SK-N-MC (cell line): ENCODE results near the gene PLXDC2.

Source experiments
- DNase-seq: peaks from one replicate; pipeline ENCODE4 v3.0.0-alpha.2; 2011; ENCODE audit warnings: low read depth, low spot score
- H3K27ac ChIP-seq: fragments of 200-600 bp; sonication (generic); 2 replicates; pipeline ENCODE4 v1.5.1; 2016; ENCODE audit warnings: mixed run types
- H3K36me3 ChIP-seq: fragments of 200-600 bp; sonication (generic); 2 replicates; pipeline ENCODE4 v1.6.1; 2017; ENCODE audit warnings: antibody characterized with exemption, low read length, mixed read lengths; ENCODE audit not compliant: insufficient read depth
- H3K4me3 ChIP-seq: fragments of 200-600 bp; sonication (generic); 2 replicates; pipeline ENCODE4 v1.5.1; 2016
- H3K9ac ChIP-seq: fragments of 200-600 bp; sonication (generic); 2 replicates; pipeline ENCODE4 v1.8.0; 2017; ENCODE audit warnings: mixed run types, mixed read lengths; ENCODE audit not compliant: insufficient read length
- H3K9me3 ChIP-seq: fragments of 200-600 bp; sonication (generic); 2 replicates; pipeline ENCODE4 v1.6.1; 2017; ENCODE audit warnings: low read depth, mild to moderate bottlenecking, antibody characterized with exemption, low read length, moderate library complexity, mixed read lengths
- EZH2 ChIP-seq: fragments of 200-600 bp; sonication (generic); IDR thresholded peaks from one replicate; pipeline ENCODE4 v1.6.1; 2017; ENCODE audit warnings: antibody characterized with exemption
- FOXP2 ChIP-seq: optimal IDR thresholded peaks from 2 replicates; pipeline ENCODE3; 2011; ENCODE audit warnings: mild to moderate bottlenecking, moderate library complexity; ENCODE audit not compliant: insufficient read depth; ENCODE audit errors: extremely low read length, control extremely low read depth
- POLR2AphosphoS5 ChIP-seq: IDR thresholded peaks from 2 replicates; pipeline ENCODE4 v1.6.1; 2012; ENCODE audit warnings: mild to moderate bottlenecking, low read depth, low read length, borderline replicate concordance

PLXDC2 gene

GRCh38 chr10:20157314-20157713 lies 341.1 kb downstream of the PLXDC2 start:
- no peak overlapping the region for H3K9ac ChIP-seq
- TF ChIP-seq EZH2 (no peak), POLR2AphosphoS5 (no peak), FOXP2 (no peak)
- no peak for DNase-seq
- no peaks in the 10 kb centered on the region for H3K36me3 ChIP-seq
- H3K9me3 ChIP-seq, result no peaks in the 10 kb centered on the region
- peak overlapping the region; percentile 82 for H3K27ac ChIP-seq
- H3K4me3 ChIP-seq, result no peak overlapping the region

- Histone ChIP-seq H3K4me3 (no peak overlapping the region), H3K36me3 (no peaks in the 10 kb centered on the region), H3K9ac (no peak overlapping the region), H3K9me3 (no peaks in the 10 kb centered on the region), H3K27ac (peak overlapping the region; percentile 82)
- no peak for DNase-seq
- TF ChIP-seq EZH2, result no peak
- no peak for TF ChIP-seq FOXP2
- no peak for TF ChIP-seq POLR2AphosphoS5
Observed at GRCh38 chr10:20158086-20158485, 341.9 kb downstream of the PLXDC2 start.

DNA sequence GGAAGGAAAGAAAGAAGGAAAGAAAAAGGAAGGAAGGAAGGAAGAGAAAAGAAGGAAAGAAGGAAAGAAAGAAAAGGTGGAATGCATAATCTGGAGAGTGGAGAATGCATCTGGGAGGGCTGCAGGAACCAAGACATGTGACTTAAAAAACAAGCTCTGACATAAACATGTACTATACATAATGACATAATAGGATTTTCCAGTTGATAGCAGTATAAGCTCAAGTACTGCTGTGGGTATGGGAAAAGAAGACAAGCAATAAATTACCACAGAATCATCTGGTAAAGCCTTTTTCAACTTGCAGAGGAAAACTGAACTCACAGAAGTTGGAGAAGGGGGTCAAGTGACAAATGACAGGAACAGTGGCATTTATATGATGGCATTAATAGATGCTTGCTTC lies 345.9 kb downstream of the PLXDC2 start:
- Histone ChIP-seq H3K9ac (no peak overlapping the region), H3K9me3 (no peaks in the 10 kb centered on the region), H3K27ac (peak overlapping the region; percentile 77; the same call in 1 of the 2 replicates), H3K4me3 (no peak overlapping the region), H3K36me3 (peaks cover 6% of the 10 kb centered on the region; the same call in 1 of the 2 replicates)
- TF ChIP-seq EZH2, result no peak
- no peak for TF ChIP-seq POLR2AphosphoS5
- no peak for TF ChIP-seq FOXP2
- no peak for DNase-seq

GRCh38 chr10:20166096-20166675 lies 350.0 kb downstream of the PLXDC2 start:
- Histone ChIP-seq H3K36me3 (peaks cover 6% of the 10 kb centered on the region; the same call in 1 of the 2 replicates), H3K4me3 (no peak overlapping the region), H3K27ac (peak overlapping the region; percentile 42; the same call in 1 of the 2 replicates), H3K9me3 (no peaks in the 10 kb centered on the region), H3K9ac (no peak overlapping the region)
- no peak for TF ChIP-seq EZH2
- TF ChIP-seq FOXP2, result no peak
- TF ChIP-seq POLR2AphosphoS5, result no peak
- DNase-seq, result no peak

GRCh38 chr10:20170661-20171060 lies 354.4 kb downstream of the PLXDC2 start:
- no peak for TF ChIP-seq EZH2
- Histone ChIP-seq H3K36me3 (no peaks in the 10 kb centered on the region), H3K9me3 (no peaks in the 10 kb centered on the region), H3K4me3 (no peak overlapping the region), H3K27ac (no peak overlapping the region; the same call in 1 of the 2 replicates), H3K9ac (no peak overlapping the region)
- no peak for DNase-seq

DNA sequence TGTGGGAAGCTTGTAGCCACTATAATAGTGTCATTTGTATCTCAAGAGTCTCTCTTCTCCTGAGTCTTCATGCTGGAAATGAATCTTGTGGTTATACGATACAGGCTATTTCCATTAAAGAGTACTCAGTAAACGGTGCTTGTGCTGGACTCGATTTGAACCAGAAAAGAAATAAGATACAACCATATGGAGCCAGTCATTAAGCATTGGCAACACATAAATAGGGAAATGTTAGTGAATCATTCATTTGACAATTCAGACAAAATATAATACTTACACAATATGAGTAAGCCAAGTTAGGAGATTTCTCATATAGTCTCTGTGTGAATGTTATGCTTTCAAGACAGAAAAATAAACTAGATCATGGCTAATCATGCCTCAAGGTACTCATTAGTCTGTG lies 356.8 kb downstream of the PLXDC2 start:
- TF ChIP-seq EZH2, result no peak
- no peak for TF ChIP-seq FOXP2
- TF ChIP-seq POLR2AphosphoS5, result no peak
- H3K36me3 ChIP-seq, result peaks cover 4% of the 10 kb centered on the region
- H3K9me3 ChIP-seq, result no peaks in the 10 kb centered on the region
- H3K27ac ChIP-seq, result peak overlapping the region; percentile 87
- no peak for DNase-seq
- H3K9ac ChIP-seq, result no peak overlapping the region
- H3K4me3 ChIP-seq, result peak overlapping the region; percentile 28

- no peak overlapping the region for H3K4me3 ChIP-seq
- H3K36me3 ChIP-seq, result peaks cover 8% of the 10 kb centered on the region
- DNase-seq, result no peak
- H3K27ac ChIP-seq, result no peak overlapping the region; the same call in 1 of the 2 replicates
- no peak overlapping the region for H3K9ac ChIP-seq
- no peaks in the 10 kb centered on the region for H3K9me3 ChIP-seq
- TF ChIP-seq FOXP2 (no peak), POLR2AphosphoS5 (no peak; the same call in 1 of the 2 replicates), EZH2 (no peak)
Observed at GRCh38 chr10:20175719-20176118, 359.5 kb downstream of the PLXDC2 start.

DNA sequence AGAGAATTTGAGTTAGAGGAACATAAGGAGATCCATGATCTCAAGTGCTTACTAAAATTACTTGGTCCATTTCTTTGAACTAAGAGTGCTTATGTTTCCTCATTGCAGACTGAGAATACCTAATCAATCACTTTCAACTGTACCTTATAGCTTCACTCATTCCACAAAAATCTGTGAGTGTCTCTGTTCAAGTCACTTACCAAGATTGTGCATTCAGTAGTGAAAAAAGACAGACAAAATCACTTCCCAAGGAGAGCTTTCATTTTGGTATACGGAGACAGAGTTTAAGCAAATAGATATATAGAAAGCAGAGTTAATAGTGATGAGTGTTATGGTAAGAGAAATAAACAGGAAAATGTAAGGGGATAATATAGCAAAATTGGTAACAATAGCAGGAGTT lies 364.5 kb downstream of the PLXDC2 start:
- DNase-seq, result no peak
- TF ChIP-seq EZH2, result no peak
- TF ChIP-seq FOXP2, result no peak
- TF ChIP-seq POLR2AphosphoS5, result no peak
- H3K36me3 ChIP-seq, result peaks cover 8% of the 10 kb centered on the region
- no peak overlapping the region for H3K9ac ChIP-seq
- H3K4me3 ChIP-seq, result no peak overlapping the region
- no peaks in the 10 kb centered on the region for H3K9me3 ChIP-seq
- H3K27ac ChIP-seq, result no peak overlapping the region

DNA sequence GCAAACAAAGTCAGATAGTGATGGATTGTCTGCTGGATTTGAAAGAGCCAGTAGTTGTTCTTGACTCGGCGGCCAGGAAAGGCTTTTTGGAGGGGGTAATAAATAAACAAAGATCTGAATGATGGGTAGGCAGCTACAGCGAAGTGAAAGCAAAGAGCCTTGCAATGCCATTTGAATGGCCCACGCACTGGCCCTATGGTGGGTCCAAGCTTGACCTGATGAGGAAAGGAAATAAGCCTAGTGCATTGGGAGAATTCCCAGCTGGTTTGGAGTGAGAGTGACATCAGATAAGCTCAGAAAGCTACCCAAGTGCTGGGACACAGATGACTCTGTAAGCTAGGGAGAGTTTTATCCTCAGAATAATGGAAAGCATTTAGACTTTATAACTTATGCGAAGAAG lies 365.2 kb downstream of the PLXDC2 start:
- TF ChIP-seq EZH2, result no peak
- Histone ChIP-seq H3K9me3 (no peaks in the 10 kb centered on the region), H3K36me3 (peaks cover 8% of the 10 kb centered on the region), H3K27ac (no peak overlapping the region), H3K4me3 (no peak overlapping the region), H3K9ac (no peak overlapping the region)
- DNase-seq, result no peak
